ENCODE measurements around the gene TBL1X. TPM values are rescaled to one million over a fixed set of nuclear protein-coding genes. Genes with fewer than 3 reads are reported as not detected.
A peak's percentile ranks its signal among the peaks of the same experiment; 100 is the strongest.

TBL1X gene
- 1 to 10 TPM in 3 of 4 donors, under 1 TPM in 1; 0.89 to 9.6 (median 3.9) TPM for polyA plus RNA-seq
- long read RNA-seq, donor 1, full-length matches to known transcripts: 2 of 9 reads
- long read RNA-seq, donor 1, partial matches to known transcripts: 0 of 9 reads
- long read RNA-seq, donor 1, other reads (novel, unspliced or antisense): 7 of 9 reads
- long read RNA-seq, donor 2: 0 reads
- long read RNA-seq, donor 3: 0 reads
- long read RNA-seq, donor 4: 0 reads
- long read RNA-seq, donor 5: 0 reads
- long read RNA-seq, donor 6, full-length matches to known transcripts: 1 of 1 reads
- long read RNA-seq, donor 6, partial matches to known transcripts: 0 of 1 reads
- long read RNA-seq, donor 6, other reads (novel, unspliced or antisense): 0 of 1 reads
- long read RNA-seq, donor 7: 0 reads
- long read RNA-seq, donor 8: 0 reads
- long read RNA-seq, donor 9: 0 reads
- long read RNA-seq, donor 10, partial matches to known transcripts: 14 of 14 reads
- long read RNA-seq, donor 10, other reads (novel, unspliced or antisense): 0 of 14 reads

DNA sequence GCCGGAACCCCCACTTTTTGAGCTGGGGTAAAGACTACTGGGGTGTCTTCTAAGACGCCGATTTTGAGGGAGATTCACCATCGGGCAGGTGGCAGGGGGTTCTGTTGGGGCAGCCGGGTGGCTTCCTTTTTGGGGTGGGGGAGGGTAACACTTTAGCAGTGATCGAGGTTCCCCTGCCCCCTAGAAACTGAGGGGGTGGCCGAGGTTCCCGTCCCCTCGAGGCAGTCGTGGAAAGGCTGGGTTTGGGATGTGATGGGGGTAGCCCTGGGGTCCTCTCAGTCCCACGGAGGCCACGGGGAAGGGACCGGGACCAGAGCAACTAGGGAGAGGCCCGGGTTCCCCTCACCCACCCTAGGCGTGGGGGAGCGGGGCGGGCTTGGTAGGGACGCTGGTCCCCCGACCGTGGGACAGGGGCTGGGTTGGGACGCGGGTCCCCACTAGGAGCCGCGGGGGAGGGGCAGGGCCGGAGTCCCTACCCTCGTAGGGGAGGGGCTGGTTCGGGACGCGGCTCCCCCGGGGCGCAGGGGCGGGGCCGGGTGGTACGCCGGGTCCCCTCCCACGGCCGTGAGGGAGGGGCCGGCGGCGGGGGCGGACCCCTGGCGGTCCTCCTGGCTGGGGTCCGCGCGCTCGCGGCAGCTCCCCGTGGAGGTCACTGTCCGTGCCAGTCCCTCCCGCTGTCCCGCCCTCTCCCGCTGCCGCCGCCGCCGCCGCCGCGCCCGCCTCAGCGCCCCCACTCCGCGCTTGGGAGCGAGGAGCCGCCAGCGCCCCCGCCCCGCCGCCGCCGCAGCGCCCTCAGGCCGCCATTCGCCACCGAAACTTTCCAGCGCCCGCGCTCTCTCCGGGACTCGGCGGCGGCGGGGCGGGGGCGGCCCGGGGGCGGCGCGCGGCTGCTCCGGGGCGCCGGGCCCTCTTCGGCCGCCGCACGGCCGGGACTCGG is at the start of gene TBL1X:
Gene TBL1X, plus strand, starts transcription at position 624 of the 937 bp plus-strand sequence. CDS start 188,529 bp downstream, outside the sequence.
- peak within 1 kb of the TSS in 2 of 3 donors; percentile 42 to 52 for H3K27ac ChIP-seq (ENCODE audit: low read depth in 1 of 3, low read length in 2 of 3)
- DNase-seq (peak in 1 of 2 donors; percentile 54), FAIRE-seq (no peak)
- peaks cover 0 to 8% (median 0%) of the 10 kb centered on the region in 3 donors for H3K27me3 ChIP-seq (ENCODE audit: control insufficient read depth in 3 of 3, insufficient read depth in 3 of 3, low read length in 3 of 3)
- 2 to 5% (median 2%) methylated on average over 14 to 98 of the region's 99 CpGs for WGBS, 3 donors
- H3K36me3 ChIP-seq (ENCODE audit: control insufficient read depth in 3 of 3, insufficient read depth in 2 of 3, low read depth in 1 of 3, low read length in 3 of 3): no peaks in the 10 kb centered on the region
- peak within 1 kb of the TSS; percentile 57 to 72 (median 64) for H3K4me3 ChIP-seq (ENCODE audit: low read depth in 1 of 3, low read length in 3 of 3)
- H3K4me1 ChIP-seq (ENCODE audit: control insufficient read depth in 3 of 3, insufficient read depth in 2 of 3, low read depth in 1 of 3, low read length in 2 of 3): peaks cover 0 to 25% (median 0%) of the 10 kb centered on the region in 3 donors
- no peaks in the 10 kb centered on the region for H3K9me3 ChIP-seq (ENCODE audit: control insufficient read depth in 2 of 2, insufficient read depth in 1 of 2, low read depth in 1 of 2, low read length in 1 of 2)

DNA sequence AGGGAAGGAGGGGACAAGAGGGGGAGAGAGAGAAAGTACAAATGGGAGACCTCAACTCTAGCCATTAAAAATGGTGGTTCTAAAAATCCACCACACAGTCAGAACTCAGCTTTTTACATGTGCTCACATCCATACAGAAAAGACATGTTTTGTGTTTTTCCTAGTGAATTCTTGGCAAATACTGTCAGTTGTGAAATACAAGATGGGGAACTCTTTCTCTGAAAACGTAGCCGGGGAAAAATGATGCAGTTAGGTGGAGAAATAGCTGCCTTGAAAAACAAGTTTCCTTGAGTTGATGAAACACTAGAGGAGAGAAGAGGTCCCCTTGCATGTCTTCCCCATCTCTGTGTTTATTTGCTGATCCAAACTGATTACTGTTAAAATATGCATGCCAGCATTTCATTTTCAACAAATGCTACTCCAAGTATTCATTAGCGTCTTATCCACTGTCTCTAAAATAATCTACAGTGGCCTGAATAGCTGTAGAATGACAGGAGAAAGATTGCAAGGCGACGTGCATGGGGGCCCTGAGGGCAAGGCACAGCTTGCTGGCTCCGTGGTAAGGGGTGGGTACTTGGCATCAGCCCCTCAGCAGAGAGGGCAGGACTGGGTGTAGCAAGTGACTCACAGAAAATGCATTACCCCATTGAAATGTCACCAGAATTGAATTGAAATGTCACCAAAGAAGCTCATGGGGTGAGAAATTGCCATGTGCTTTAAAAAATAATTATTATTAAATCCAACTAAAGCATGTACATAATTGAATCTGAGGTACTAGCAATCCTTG is 48.1 kb upstream of the TBL1X start:
- no peaks in the 10 kb centered on the region for H3K9me3 ChIP-seq (ENCODE audit: control insufficient read depth in 2 of 2, insufficient read depth in 1 of 2, low read depth in 1 of 2, low read length in 1 of 2)
- DNase-seq (no peak), FAIRE-seq (no peak)
- no peaks in the 10 kb centered on the region for H3K27me3 ChIP-seq (ENCODE audit: control insufficient read depth in 3 of 3, insufficient read depth in 3 of 3, low read length in 3 of 3)
- H3K4me3 ChIP-seq (ENCODE audit: low read depth in 1 of 3, low read length in 3 of 3): no peak overlapping the region
- WGBS, 3 donors: 57 to 66% (median 60%) methylated on average over 6 of the region's 6 CpGs
- H3K36me3 ChIP-seq (ENCODE audit: control insufficient read depth in 3 of 3, insufficient read depth in 2 of 3, low read depth in 1 of 3, low read length in 3 of 3): no peaks in the 10 kb centered on the region
- H3K27ac ChIP-seq (ENCODE audit: low read depth in 1 of 3, low read length in 2 of 3): no peak overlapping the region
- H3K4me1 ChIP-seq (ENCODE audit: control insufficient read depth in 3 of 3, insufficient read depth in 2 of 3, low read depth in 1 of 3, low read length in 2 of 3): no peaks in the 10 kb centered on the region

DNA sequence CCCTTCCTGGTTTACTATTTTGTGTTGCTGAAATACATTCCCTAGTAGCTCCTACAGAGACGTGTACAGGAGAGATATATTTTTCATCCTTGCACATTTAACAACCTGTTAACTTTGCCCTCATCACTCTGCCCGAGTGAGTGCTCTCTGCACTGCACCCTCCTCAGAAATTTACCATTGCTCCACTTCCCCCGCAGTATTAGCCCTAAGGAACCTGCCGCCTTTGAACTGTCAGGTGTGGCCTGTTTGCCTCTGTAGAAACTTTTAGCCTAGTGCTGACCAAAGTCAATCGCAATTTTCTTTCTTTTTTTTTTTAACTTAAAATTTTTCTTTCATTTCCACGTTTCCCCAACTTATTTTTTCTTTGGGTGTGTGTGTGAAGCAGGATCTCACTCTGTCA is 46.6 kb upstream of the TBL1X start:
- Histone ChIP-seq H3K27ac (ENCODE audit: low read depth in 1 of 3, low read length in 2 of 3) (no peak overlapping the region), H3K4me1 (ENCODE audit: control insufficient read depth in 3 of 3, insufficient read depth in 2 of 3, low read depth in 1 of 3, low read length in 2 of 3) (no peaks in the 10 kb centered on the region), H3K27me3 (ENCODE audit: control insufficient read depth in 3 of 3, insufficient read depth in 3 of 3, low read length in 3 of 3) (no peaks in the 10 kb centered on the region), H3K4me3 (ENCODE audit: low read depth in 1 of 3, low read length in 3 of 3) (no peak overlapping the region), H3K36me3 (ENCODE audit: control insufficient read depth in 3 of 3, insufficient read depth in 2 of 3, low read depth in 1 of 3, low read length in 3 of 3) (no peaks in the 10 kb centered on the region), H3K9me3 (ENCODE audit: control insufficient read depth in 2 of 2, insufficient read depth in 1 of 2, low read depth in 1 of 2, low read length in 1 of 2) (no peaks in the 10 kb centered on the region)
- 21 to 60% (median 51%) methylated on average over 6 of the region's 6 CpGs for WGBS, 3 donors
- DNase-seq: peak; percentile 5 to 10
- no peak for FAIRE-seq

DNA sequence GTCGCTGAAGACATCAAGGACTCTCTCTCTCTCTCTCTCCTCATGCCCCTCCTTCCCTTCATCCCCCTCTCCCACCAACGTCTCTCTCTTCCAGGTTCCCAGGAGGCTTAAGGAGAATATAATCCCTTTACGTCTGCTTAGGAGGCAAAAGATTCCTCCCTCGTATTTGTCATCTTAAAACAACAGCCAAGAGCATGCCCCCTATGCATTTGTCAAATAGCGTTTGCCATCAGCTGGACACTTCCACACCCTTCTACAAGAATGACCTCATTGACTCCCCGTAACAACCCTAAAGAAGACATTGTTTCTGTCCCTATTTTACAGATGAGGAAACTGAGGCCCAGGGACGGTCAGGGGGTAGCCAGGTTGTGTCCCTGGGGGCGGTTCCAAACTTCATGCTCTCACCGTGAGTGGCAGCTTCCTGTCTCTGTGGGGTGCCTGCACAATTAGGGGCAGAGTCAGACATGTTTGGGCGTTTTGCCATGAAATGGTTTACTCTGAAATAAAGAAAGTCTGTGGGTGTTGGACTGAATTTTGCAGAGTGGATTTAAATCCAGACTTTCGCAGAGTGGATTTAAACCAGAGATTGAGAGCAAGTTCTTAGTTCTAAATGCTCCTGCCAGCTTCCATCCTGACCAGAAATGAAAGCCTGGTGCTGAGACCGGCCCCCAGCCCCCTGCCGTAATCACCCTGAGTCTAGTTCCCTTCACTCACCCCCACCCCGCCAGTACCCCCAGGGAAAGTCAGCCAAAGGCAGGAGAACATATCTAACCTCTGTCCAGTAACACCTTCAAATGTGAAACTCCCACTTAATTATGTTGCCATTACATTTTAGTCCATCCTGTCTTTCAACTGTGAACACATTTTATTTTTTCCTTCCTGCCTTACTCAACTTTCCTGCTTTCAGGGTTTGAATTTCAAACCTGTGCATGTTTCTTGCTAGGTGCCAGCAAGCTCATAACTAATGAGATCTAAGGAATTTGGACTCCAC is 44.3 kb upstream of the TBL1X start:
- H3K36me3 ChIP-seq (ENCODE audit: control insufficient read depth in 3 of 3, insufficient read depth in 2 of 3, low read depth in 1 of 3, low read length in 3 of 3): no peaks in the 10 kb centered on the region
- DNase-seq (no peak), FAIRE-seq (no peak)
- H3K4me1 ChIP-seq (ENCODE audit: control insufficient read depth in 3 of 3, insufficient read depth in 2 of 3, low read depth in 1 of 3, low read length in 2 of 3): no peaks in the 10 kb centered on the region
- no peak overlapping the region for H3K27ac ChIP-seq (ENCODE audit: low read depth in 1 of 3, low read length in 2 of 3)
- no peak overlapping the region for H3K4me3 ChIP-seq (ENCODE audit: low read depth in 1 of 3, low read length in 3 of 3)
- 54 to 74% (median 58%) methylated on average over 13 to 14 of the region's 14 CpGs for WGBS, 3 donors
- no peaks in the 10 kb centered on the region for H3K9me3 ChIP-seq (ENCODE audit: control insufficient read depth in 2 of 2, insufficient read depth in 1 of 2, low read depth in 1 of 2, low read length in 1 of 2)
- no peaks in the 10 kb centered on the region for H3K27me3 ChIP-seq (ENCODE audit: control insufficient read depth in 3 of 3, insufficient read depth in 3 of 3, low read length in 3 of 3)

DNA sequence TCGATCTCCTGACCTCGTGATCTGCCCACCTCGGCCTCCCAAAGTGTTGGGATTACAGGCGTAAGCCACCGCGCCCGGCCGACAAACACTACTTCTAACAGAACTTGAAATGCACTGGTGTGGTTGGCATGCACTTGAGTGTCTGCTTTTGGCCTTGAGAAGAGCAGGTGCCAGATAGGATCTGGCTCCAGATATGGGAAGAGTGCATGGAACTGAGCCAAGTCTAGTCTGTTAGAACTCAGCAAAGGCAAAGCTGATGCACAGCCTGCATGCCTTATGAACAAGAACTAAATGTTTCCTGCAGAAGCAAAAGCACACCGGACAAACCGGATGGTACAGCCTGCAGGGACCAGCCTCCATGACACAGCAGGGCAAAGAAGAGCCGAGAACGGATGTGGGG is 35.1 kb upstream of the TBL1X start:
- 38 to 76% (median 59%) methylated on average over 10 to 12 of the region's 12 CpGs for WGBS, 3 donors
- no peak overlapping the region for H3K27ac ChIP-seq (ENCODE audit: low read depth in 1 of 3, low read length in 2 of 3)
- DNase-seq (no peak), FAIRE-seq (no peak)
- no peaks in the 10 kb centered on the region for H3K27me3 ChIP-seq (ENCODE audit: control insufficient read depth in 3 of 3, insufficient read depth in 3 of 3, low read length in 3 of 3)
- H3K36me3 ChIP-seq (ENCODE audit: control insufficient read depth in 3 of 3, insufficient read depth in 2 of 3, low read depth in 1 of 3, low read length in 3 of 3): no peaks in the 10 kb centered on the region
- no peak overlapping the region for H3K4me3 ChIP-seq (ENCODE audit: low read depth in 1 of 3, low read length in 3 of 3)
- peaks cover 0 to 6% of the 10 kb centered on the region in 2 donors for H3K9me3 ChIP-seq (ENCODE audit: control insufficient read depth in 2 of 2, insufficient read depth in 1 of 2, low read depth in 1 of 2, low read length in 1 of 2)
- no peaks in the 10 kb centered on the region for H3K4me1 ChIP-seq (ENCODE audit: control insufficient read depth in 3 of 3, insufficient read depth in 2 of 3, low read depth in 1 of 3, low read length in 2 of 3)

DNA sequence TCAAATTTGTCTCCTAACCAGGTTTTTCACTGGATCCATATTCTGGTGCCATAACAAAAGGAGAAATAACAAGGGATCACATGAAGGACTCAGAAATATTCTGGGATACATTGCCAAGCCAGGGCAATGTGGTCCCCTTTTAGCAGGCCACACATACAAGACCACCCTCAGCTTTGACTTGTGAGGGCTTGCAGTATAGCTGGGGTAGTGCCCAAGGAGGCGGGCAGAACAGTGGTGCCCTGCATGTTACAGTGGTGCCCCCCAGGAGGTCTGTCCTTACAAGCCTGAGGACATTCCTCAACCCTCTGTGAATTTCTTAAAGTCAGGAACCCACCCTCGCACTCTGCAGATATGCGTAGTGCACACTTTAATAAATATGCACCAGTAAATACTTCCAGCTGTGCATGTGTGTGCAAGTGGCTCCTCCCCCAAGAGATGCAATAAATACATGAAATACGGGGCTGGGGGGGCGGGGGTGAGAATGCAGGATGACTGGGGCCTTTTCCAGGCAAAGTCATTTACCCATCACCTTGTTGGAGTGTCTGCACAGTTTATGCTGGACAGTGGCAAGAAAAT is 34.4 kb upstream of the TBL1X start:
- WGBS, 3 donors: 64 to 76% (median 74%) methylated on average over 5 of the region's 5 CpGs
- Histone ChIP-seq H3K27ac (ENCODE audit: low read depth in 1 of 3, low read length in 2 of 3) (no peak overlapping the region), H3K27me3 (ENCODE audit: control insufficient read depth in 3 of 3, insufficient read depth in 3 of 3, low read length in 3 of 3) (no peaks in the 10 kb centered on the region), H3K4me3 (ENCODE audit: low read depth in 1 of 3, low read length in 3 of 3) (no peak overlapping the region), H3K9me3 (ENCODE audit: control insufficient read depth in 2 of 2, insufficient read depth in 1 of 2, low read depth in 1 of 2, low read length in 1 of 2) (peaks cover 0 to 6% of the 10 kb centered on the region in 2 donors), H3K36me3 (ENCODE audit: control insufficient read depth in 3 of 3, insufficient read depth in 2 of 3, low read depth in 1 of 3, low read length in 3 of 3) (no peaks in the 10 kb centered on the region), H3K4me1 (ENCODE audit: control insufficient read depth in 3 of 3, insufficient read depth in 2 of 3, low read depth in 1 of 3, low read length in 2 of 3) (no peaks in the 10 kb centered on the region)
- FAIRE-seq (no peak), DNase-seq (no peak)

DNA sequence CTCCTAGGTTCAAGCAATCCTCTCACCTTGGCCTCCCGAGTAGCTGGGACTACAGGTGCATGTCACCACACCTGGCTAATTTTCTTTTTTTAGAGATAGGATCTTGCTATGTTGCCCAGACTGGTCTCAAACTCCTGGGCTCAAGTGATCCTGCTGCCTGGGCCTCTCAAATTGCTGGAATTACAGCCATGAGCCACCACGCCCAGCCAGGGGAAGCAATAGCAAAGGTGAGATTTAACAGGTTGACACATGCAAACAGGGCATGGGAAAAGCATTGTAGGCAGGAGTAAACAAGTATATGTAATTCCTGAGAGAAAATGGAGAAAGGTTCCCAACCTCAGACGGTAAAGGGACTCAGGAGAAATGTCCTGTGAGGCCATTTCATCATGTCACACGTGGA is 33.6 kb upstream of the TBL1X start:
- Histone ChIP-seq H3K4me3 (ENCODE audit: low read depth in 1 of 3, low read length in 3 of 3) (no peak overlapping the region), H3K9me3 (ENCODE audit: control insufficient read depth in 2 of 2, insufficient read depth in 1 of 2, low read depth in 1 of 2, low read length in 1 of 2) (peaks cover 0 to 5% of the 10 kb centered on the region in 2 donors), H3K4me1 (ENCODE audit: control insufficient read depth in 3 of 3, insufficient read depth in 2 of 3, low read depth in 1 of 3, low read length in 2 of 3) (no peaks in the 10 kb centered on the region), H3K36me3 (ENCODE audit: control insufficient read depth in 3 of 3, insufficient read depth in 2 of 3, low read depth in 1 of 3, low read length in 3 of 3) (no peaks in the 10 kb centered on the region), H3K27ac (ENCODE audit: low read depth in 1 of 3, low read length in 2 of 3) (no peak overlapping the region), H3K27me3 (ENCODE audit: control insufficient read depth in 3 of 3, insufficient read depth in 3 of 3, low read length in 3 of 3) (no peaks in the 10 kb centered on the region)
- 83 to 89% (median 87%) methylated on average over 4 of the region's 4 CpGs for WGBS, 3 donors
- no peak for FAIRE-seq
- DNase-seq: no peak
